Stimulated activated CD8-positive, alpha-beta memory T cell treated with anti-CD3 and anti-CD28 coated beads, Interleukin-2, amount 100 ng/mL, for 48 hours (primary cell): ENCODE results near the gene PARP12.

Experiments
- DNase-seq, 2 donors: peaks; one replicate each; pipeline ENCODE4 v3.0.0-alpha.2; 2020; ENCODE audit warnings: low read depth in 2 of 2

PARP12 gene

DNA sequence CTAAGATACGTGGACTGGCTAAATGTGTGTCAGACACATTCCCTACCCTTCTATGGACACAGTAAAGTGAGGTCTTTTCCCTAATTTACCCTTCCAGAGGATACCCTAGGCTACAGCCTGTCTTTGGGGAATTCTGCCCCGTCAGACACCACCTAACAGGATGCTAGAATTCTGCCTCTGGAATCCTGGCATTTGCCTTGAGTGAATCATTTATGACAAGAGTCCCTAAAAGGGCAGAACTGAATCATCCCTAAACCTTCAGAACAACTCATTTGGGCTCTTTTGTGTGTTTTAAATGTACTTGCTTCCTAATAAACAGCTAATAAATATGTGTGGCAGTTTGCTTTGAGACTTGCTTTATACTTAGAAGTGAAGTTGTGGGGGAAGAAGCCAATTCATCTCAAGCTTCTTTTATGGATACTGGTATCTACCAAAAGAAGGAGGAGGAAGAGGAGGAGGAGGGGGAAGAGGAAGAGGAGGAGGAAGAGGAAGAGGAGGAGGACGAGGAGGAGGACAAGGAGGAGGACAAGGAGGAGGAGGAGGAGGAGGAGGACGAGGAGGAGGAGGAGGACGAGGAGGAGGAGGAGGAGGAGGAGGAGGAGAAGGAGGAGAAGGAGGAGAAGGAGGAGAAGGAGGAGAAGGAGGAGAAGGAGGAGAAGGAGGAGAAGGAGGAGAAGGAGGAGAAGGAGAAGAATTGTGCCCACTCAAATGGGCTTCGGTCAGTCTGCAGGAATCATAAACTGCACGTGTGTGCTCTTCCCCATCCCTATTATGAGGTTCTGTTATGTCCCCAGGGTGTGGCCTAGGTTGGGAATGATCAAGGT lies 27.1 kb downstream of the PARP12 start:
- no peak for DNase-seq

- DNase-seq: no peak
Observed at GRCh38 chr7:140034421-140034820, 28.3 kb downstream of the PARP12 start.

DNA sequence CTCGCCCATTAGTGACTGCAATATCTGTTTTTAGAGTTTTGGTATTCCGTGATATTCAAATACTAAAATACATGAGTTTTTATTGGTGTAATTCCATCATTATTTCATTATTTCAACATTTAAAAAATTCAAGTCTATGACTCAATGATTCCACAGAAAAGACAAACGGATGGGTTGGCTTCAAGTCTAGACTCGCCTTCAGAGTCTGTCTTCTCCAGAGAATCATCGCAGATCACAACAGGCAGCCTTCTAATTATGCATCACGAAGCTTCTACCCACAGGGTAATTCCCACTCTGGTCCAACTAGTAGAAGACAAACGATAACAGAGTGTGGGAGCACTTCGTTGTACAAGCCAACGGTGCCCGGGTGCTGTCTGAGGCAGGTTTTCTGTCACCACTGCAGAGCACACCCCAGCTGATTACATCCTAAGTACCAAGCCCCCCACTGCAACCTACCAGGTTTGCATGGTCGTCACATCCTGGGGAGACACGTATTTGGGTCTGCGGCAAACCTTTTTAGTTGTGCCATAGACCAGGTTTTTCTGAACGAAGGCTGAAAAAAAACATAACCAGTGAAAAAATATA lies 28.9 kb downstream of the PARP12 start:
- DNase-seq: no peak

DNA sequence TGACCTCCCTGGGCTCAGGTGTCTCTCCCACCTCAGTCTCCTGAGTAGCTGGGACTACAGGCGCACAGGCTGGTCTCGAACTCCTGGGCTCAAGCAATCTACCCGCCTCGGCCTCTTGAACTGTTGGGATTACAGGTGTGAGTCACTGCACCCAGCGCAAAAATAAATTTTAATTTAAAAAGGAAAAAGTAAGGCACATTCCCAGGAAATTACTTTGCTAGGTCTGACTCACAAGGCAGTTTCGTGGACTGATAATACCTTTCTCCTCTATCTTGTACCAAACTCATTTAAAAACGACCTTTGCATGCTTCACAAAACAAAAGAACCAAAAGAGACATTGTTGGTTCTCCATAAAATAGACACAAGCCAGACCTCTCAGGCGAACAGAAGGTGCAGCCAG lies 29.7 kb downstream of the PARP12 start:
- DNase-seq: no peak

DNA sequence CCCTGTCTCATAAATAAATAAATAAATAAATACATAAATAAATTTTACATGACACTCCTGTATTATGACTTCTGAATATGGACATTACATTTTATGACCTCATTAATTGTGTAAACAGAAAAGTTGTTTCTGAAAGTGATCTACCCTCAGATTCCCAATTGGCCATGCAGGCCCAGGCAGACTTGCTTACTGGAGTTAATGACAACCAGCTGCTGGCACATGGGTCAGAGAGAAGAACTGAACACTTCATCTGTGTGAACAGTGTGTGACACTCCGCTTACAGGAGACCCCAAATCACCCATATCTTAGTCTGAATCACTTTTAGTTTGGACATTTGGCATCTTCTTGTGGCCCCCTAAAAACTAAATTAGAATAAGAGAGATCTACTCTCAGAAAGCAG lies 31.4 kb downstream of the PARP12 start:
- no peak for DNase-seq

DNA sequence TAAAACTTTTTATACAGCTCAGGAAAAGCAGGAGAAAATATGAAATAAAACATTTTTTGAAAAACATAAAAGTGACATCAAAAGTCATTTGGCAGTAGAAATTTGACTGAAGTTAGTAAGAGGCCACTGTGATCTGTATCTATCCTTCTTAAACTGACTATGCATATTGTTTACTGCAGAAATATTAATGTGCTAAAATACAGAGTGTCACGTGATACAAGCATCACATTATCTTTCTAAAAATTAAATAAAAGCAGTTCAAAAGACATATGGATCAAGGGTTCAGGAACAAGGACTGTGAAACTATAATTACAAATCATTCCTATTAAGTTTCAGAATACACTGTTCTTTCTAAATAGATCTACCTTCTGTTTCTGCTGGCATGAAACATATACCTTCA lies 33.7 kb downstream of the PARP12 start:
- DNase-seq: no peak

DNA sequence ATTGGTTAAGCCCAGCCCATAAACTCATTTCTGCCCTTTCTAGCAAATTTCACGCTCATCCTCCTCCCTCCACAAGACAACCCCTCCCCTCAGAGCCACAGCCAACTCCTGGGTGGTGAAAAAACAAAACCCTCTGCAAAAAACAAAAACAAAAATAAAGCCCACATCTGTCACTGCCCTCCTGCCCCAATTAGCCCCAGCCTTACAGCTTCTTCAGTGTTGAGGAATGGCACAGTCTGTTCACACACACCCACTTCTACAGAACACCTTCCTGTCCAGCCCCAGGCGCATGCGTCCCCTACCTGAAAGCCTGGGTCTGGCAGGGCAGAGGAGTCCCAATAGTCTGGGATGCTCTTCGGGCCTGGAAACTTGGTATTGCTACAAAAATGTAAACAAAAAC lies 34.4 kb downstream of the PARP12 start:
- DNase-seq: no peak

DNA sequence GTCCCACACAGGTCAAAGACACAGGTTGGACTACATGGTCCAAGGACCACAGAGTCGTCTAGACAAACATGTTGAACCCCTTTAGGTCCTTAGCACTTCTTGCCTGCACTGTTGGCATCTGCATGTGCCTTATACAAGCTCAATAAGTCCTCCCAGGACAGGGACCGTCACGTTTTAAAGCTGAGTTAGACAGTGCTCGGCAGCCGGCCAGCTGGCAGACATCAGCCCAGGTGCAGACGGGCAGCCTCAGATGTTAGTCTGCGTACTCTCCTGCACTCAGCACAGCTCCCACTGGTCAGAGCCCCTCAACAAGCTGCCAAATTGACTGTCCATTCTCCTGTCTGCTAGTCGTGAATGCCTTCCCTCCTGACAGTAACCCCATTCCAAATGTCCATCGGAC lies 34.9 kb downstream of the PARP12 start:
- no peak for DNase-seq

GRCh38 chr7:140026935-140027334 lies 35.8 kb downstream of the PARP12 start:
- no peak for DNase-seq

DNA sequence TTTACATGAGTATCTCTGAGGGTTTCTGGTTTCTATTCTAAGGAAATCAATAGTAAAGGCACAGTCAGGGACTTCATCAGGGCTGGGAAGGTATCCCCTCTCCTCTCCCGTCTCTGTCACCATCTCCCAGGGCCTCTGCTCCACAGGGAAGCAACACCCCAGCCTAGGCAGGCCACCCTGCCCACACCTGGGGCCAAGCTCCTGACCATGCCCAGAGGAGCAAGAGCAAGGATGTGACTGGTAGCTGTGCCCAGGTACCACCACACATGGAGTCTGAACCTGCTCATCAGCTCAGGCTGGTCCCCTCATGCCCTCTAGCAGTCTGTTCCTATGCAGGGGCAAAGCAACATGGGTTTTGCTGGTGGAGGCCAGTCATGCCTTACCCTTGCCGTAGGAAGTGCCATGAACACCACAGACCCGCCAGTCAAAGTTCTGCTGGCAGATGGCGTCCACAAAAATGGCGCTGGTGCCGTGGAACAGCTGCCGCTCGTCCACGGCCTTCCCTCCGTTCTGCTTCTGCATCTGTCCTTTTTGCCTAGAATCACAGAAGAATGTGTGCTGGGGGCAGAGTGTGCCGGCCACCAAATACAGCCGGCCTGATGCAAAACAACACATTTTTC lies 36.8 kb downstream of the PARP12 start:
- no peak for DNase-seq

- DNase-seq: no peak
Observed at GRCh38 chr7:140025241-140025640, 37.5 kb downstream of the PARP12 start.

GRCh38 chr7:140024585-140024984 lies 38.2 kb downstream of the PARP12 start:
- no peak for DNase-seq

DNA sequence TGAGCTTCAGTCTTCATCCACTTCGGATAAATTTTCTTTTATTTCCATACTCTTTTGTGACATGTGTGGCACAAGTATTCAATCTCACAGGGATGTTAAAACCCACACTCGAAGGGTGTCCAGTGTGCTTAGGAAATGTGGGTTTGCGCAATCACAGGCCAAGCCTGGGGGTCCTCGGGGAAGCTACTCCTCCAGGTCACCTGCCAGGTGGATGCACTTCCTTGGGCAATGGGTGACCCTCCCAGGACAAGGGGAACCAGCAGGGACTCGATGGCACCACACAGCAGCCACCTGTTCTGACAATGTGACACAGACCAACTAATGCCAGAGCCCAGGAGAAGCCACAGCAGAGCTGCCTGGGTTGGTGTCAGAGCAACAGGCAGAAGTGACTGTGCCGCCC lies 39.0 kb downstream of the PARP12 start:
- DNase-seq: no peak

DNA sequence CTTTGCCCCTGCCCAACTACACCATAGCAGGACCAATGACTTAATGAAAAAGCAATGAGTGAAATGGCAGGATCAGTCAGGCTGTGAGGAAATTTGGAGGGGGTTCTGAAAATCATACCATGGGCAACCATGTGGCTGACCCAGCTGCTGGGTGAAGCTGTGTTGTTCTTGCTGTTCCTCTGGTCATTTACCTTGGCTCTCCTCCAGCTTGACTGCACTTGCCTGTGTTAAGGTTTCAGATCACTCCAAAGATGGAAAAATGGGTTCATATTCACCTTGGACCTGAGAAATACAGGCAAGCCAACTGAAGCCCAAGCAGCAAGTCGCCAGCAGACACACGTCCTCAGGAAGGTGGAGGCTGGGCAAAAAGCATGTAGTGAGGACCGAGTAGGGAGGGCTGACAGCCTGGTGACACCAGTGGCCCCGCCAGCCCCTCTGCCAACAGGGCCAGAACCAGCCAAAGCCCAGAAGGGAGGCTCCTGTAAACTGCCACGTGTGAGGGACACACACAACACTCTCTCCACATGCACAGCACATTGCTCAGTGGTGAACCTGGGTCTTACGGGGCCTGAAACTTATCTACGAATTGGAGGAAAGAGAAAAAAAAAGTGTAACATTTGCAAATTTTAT lies 40.1 kb downstream of the PARP12 start:
- DNase-seq: no peak

GRCh38 chr7:140021603-140022002 lies 41.1 kb downstream of the PARP12 start:
- no peak for DNase-seq

GRCh38 chr7:140019606-140020005 lies 43.1 kb downstream of the PARP12 start:
- DNase-seq: no peak

DNA sequence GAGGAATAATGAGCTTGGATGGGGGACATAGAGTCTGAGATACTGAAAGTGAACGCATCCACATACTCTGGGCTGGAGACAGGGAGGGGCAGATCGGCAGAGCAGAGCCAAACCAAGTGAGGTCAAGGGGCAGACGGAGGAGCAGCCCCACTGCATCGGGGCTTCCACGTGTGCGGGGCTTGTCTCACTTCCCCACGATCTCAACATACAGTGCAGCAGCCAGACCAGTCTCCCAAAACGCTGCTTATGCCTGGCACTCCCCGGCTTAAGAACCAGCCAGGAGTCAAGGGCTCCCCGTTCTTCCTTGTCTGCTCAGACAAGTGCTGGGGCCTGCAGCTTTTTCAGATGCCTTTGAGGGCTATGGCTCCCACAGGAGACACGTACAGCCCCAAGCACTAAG lies 43.6 kb downstream of the PARP12 start:
- DNase-seq: no peak

- no peak for DNase-seq
Observed at GRCh38 chr7:140018125-140019043, 44.4 kb downstream of the PARP12 start.

DNA sequence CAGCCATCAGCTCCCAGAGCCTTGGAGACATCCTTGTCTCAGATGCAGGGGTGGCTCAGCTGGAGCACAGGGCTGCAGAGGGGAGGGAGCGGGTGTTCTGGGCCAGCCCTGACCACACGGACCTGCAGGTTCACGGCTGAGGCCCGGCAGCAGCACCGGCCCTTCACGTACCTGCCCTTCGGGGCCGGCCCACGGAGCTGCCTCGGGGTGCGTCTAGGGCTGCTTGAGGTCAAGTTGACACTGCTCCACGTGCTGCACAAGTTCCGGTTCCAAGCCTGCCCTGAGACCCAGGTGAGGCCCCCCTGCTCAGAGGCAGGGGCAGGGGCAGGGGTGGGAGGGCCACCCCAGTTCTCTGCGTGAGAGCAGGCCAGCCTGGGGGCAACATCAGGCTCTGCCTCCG lies 45.2 kb downstream of the PARP12 start:
- DNase-seq: no peak

DNA sequence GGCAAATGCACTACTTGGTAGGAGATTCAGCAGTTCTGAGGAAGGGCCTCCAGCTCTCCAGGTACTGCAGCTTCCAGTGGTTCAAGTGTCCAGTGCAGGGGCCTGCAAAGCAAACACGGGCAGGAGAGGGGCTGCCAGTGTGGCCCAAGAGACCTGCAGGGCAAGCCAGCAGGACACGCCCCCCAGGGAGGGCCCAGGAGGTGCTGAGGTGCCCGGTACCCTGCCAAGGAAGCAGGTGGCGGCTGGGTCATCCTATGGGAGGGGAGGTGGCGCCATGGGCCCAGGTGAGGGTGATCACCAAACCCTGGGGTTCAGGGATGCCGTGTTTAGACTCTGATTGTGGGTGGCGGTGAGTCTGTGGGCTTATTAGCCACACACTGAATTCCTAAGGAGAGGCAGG lies 45.7 kb downstream of the PARP12 start:
- DNase-seq: no peak

DNA sequence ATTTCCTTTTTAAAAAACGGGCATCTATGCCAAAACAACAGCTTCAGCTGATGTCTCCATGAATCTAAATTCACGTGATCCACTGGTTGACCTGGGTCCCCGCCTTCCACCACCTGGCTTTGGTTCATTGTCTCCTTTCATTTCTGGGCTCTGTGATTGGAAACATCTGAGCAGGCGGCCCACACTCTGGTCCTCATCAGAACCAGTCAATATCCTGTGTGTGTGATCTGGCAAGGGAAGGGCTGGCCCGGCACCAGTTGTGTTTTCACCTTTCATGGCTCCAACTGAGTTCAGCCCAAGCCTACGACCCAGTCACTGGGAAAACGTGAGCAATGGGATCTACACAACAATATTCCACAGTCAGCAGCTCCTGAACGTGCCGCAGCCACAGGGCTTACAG lies 46.2 kb downstream of the PARP12 start:
- DNase-seq: no peak
